Ishikawa (cell line): ENCODE data around the gene IMPA2.

Experiments
- CEBPB ChIP-seq: IDR thresholded peaks from 2 replicates; pipeline ENCODE4 v1.6.1; 2012
- EP300 ChIP-seq: IDR thresholded peaks from 2 replicates; pipeline ENCODE4 v1.6.1; 2012; ENCODE audit warnings: borderline replicate concordance
- FOXM1 ChIP-seq: IDR thresholded peaks from 2 replicates; pipeline ENCODE4 v1.6.1; 2012; ENCODE audit warnings: low read depth, borderline replicate concordance
- MAX ChIP-seq: IDR thresholded peaks from 2 replicates; pipeline ENCODE4 v1.6.1; 2012
- NFIC ChIP-seq: IDR thresholded peaks from 2 replicates; pipeline ENCODE4 v1.6.1; 2012
- RAD21 ChIP-seq: IDR thresholded peaks from 2 replicates; pipeline ENCODE4 v1.6.1; 2012; ENCODE audit warnings: low read depth
- TAF1 ChIP-seq: IDR thresholded peaks from 2 replicates; pipeline ENCODE4 v1.6.1; 2012; ENCODE audit warnings: low read depth, mild to moderate bottlenecking
- TCF12 ChIP-seq: IDR thresholded peaks from 2 replicates; pipeline ENCODE4 v1.6.1; 2012; ENCODE audit warnings: low read depth
- YY1 ChIP-seq: IDR thresholded peaks from 2 replicates; pipeline ENCODE4 v1.6.1; 2012; ENCODE audit warnings: low read depth
- ZBTB7A ChIP-seq: IDR thresholded peaks from 2 replicates; pipeline ENCODE4 v1.6.1; 2012; ENCODE audit warnings: low read depth
- TF ChIP-seq, protein P1 (sequence below): IDR thresholded peaks from 2 replicates; pipeline ENCODE4 v1.6.1; 2012; ENCODE audit warnings: low read depth, mild to moderate bottlenecking
- TF ChIP-seq, protein P2 (sequence below): IDR thresholded peaks from 2 replicates; pipeline ENCODE4 v1.6.1; 2012

- TF ChIP-seq, protein P1, sequence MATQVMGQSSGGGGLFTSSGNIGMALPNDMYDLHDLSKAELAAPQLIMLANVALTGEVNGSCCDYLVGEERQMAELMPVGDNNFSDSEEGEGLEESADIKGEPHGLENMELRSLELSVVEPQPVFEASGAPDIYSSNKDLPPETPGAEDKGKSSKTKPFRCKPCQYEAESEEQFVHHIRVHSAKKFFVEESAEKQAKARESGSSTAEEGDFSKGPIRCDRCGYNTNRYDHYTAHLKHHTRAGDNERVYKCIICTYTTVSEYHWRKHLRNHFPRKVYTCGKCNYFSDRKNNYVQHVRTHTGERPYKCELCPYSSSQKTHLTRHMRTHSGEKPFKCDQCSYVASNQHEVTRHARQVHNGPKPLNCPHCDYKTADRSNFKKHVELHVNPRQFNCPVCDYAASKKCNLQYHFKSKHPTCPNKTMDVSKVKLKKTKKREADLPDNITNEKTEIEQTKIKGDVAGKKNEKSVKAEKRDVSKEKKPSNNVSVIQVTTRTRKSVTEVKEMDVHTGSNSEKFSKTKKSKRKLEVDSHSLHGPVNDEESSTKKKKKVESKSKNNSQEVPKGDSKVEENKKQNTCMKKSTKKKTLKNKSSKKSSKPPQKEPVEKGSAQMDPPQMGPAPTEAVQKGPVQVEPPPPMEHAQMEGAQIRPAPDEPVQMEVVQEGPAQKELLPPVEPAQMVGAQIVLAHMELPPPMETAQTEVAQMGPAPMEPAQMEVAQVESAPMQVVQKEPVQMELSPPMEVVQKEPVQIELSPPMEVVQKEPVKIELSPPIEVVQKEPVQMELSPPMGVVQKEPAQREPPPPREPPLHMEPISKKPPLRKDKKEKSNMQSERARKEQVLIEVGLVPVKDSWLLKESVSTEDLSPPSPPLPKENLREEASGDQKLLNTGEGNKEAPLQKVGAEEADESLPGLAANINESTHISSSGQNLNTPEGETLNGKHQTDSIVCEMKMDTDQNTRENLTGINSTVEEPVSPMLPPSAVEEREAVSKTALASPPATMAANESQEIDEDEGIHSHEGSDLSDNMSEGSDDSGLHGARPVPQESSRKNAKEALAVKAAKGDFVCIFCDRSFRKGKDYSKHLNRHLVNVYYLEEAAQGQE, result no peak
- no peak for TF ChIP-seq NFIC
- TF ChIP-seq CEBPB, result no peak
- no peak for TF ChIP-seq EP300
- no peak for TF ChIP-seq TAF1
- TF ChIP-seq, protein P2, sequence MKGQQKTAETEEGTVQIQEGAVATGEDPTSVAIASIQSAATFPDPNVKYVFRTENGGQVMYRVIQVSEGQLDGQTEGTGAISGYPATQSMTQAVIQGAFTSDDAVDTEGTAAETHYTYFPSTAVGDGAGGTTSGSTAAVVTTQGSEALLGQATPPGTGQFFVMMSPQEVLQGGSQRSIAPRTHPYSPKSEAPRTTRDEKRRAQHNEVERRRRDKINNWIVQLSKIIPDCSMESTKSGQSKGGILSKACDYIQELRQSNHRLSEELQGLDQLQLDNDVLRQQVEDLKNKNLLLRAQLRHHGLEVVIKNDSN, result no peak
- no peak for TF ChIP-seq FOXM1
- no peak for TF ChIP-seq RAD21
- no peak for TF ChIP-seq TCF12
- no peak for TF ChIP-seq YY1
- no peak for TF ChIP-seq MAX
- TF ChIP-seq ZBTB7A, result no peak
Measured at GRCh38 chr18:11974741-11975325, 6.5 kb upstream of the IMPA2 start.
